SK-N-MC (cell line): ENCODE measurements around the gene LRRC8B.

Source experiments
- EZH2 ChIP-seq: fragments of 200-600 bp; sonication (generic); IDR thresholded peaks from one replicate; pipeline ENCODE4 v1.6.1; 2017; ENCODE audit warnings: antibody characterized with exemption
- POLR2AphosphoS5 ChIP-seq: IDR thresholded peaks from 2 replicates; pipeline ENCODE4 v1.6.1; 2012; ENCODE audit warnings: mild to moderate bottlenecking, low read depth, low read length, borderline replicate concordance

DNA sequence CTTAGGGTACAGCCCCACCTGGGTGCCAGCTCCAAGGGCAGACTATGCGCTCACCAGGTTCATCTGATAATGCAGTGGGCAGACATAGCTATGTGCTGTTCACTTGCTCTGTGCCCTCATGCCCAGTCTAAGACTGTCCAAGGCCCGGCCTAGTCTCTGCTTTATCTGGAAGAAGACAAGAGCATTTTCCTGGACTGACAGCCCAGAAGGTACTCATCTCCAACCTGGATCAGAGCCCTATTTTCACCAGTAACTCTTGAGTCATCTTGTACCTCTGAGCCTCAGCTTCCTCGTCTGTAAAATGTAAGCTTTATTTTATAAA, 79.7 kb downstream of the LRRC8B start:
- TF ChIP-seq EZH2: no peak
- TF ChIP-seq POLR2AphosphoS5: no peak
